GM12873 (cell line): ENCODE results near the gene RYR1.

ENCODE experiments used
- TF ChIP-seq, protein P1 (sequence below): IDR thresholded peaks from 2 replicates; pipeline ENCODE4 v1.5.1; 2012; ENCODE audit warnings: low read depth, mild to moderate bottlenecking, moderate library complexity, low read length, control low read depth; ENCODE audit not compliant: insufficient read depth; ENCODE audit errors: missing control alignments

The RYR1 gene

DNA sequence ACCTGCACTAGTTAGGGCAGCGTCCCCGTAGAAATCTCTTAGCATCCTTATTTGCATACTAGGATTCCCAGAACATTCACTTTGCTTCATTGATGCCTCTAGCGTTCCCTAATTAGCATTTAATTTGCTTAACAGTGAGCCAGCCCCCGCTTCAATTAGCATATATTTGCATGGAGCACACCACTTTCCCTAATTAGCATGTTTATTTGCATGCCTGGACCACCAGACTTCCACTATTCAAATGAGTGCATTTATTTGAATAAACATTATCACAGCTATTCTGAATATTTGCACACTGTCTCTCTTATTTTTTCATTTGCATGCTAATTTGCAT is 69.6 kb downstream of the RYR1 start:
- TF ChIP-seq, protein P1, sequence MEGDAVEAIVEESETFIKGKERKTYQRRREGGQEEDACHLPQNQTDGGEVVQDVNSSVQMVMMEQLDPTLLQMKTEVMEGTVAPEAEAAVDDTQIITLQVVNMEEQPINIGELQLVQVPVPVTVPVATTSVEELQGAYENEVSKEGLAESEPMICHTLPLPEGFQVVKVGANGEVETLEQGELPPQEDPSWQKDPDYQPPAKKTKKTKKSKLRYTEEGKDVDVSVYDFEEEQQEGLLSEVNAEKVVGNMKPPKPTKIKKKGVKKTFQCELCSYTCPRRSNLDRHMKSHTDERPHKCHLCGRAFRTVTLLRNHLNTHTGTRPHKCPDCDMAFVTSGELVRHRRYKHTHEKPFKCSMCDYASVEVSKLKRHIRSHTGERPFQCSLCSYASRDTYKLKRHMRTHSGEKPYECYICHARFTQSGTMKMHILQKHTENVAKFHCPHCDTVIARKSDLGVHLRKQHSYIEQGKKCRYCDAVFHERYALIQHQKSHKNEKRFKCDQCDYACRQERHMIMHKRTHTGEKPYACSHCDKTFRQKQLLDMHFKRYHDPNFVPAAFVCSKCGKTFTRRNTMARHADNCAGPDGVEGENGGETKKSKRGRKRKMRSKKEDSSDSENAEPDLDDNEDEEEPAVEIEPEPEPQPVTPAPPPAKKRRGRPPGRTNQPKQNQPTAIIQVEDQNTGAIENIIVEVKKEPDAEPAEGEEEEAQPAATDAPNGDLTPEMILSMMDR, result no peak

DNA sequence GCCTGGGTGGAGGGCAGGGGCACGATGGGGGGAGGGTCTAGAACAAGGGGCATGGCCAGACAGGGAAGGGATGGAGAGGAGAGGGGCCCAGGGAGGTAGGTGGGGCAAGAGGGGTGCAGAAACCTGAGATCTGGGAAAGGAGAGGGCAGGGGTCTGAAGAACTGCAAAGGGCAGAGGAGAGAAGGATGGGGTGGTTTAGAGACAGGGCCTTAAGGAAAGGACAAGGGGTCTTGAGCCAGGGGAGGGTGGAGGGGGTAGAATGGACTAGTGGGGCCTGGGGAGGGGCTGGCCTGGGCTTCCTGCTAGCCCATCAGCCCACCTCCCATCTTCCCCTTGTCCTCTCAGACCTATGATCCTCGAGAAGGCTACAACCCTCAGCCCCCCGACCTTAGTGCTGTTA is 72.5 kb downstream of the RYR1 start:
- TF ChIP-seq, protein P1, result no peak

DNA sequence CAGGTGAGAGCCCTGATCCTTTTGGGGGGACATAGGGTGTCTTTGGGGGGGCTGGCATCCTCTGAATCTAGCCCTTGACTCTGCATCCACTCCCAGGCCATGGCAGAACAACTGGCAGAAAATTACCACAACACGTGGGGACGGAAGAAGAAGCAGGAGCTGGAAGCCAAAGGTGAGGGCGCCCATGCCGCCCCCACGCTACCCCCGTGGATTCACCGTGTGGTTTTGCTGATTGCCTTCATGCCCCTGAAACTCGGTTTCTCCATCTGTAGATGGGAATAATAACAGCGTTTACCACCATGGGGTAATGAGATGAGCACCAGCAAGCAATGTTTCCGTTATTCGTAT is 72.9 kb downstream of the RYR1 start:
- TF ChIP-seq, protein P1, result no peak

DNA sequence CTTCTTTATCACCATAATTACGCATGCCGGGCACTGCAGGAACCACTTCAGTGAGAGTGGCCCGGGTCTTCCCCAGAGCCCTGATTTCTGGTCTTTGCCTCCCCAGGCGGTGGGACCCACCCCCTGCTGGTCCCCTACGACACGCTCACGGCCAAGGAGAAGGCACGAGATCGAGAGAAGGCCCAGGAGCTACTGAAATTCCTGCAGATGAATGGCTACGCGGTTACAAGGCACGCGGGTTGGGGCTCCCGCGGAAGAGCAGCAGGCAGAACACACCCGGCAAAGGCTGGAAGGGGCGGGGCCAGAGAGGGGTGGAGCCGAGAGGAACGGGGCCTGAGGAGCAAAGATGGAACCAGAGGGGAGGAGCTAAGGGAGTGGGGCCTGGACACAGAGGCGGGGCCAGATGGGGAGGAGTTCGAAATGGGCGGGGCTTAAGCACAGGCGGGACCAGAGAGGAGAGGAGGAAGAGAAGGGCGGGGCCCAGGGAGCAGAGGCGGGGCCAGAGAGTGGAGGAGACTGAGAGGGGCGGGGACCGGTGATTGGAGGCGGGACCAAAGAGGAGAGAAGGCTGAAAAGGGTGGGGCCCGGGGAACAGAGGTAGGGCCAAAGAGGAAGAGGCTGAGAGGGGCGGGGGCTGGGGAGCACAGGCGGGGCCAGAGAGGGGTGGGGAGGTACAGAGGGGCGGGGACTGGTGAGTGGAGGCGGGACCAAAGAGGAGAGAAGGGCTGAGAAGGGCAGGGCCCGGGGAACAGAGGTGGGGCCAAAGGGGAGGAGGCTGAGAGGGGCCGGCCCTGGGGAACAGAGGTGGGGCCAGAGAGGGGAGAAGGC is 73.4 kb downstream of the RYR1 start:
- TF ChIP-seq, protein P1, result no peak

DNA sequence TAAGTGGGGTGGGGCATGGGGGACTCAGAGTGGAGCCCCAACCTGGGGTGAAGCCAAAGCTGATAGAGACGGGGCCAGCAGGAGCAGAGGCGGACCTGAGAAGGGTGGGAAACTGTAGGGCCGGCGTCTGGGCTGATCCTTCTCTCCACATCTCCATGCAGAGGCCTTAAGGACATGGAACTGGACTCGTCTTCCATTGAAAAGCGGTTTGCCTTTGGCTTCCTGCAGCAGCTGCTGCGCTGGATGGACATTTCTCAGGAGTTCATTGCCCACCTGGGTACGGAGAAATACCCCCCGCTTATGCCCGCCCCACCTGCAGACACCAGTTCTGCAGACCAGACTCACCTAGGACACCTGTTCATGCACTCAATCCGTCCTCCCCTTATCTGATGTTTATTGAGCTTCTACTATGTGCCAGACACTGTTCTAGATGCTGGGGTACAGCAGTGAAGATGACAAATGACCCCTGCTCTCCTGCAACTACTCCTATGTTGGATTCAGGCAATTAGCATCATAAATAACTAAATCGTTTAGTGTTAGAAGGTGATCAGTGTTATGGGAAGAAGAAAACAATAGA is 74.1 kb downstream of the RYR1 start:
- TF ChIP-seq, protein P1, result no peak

DNA sequence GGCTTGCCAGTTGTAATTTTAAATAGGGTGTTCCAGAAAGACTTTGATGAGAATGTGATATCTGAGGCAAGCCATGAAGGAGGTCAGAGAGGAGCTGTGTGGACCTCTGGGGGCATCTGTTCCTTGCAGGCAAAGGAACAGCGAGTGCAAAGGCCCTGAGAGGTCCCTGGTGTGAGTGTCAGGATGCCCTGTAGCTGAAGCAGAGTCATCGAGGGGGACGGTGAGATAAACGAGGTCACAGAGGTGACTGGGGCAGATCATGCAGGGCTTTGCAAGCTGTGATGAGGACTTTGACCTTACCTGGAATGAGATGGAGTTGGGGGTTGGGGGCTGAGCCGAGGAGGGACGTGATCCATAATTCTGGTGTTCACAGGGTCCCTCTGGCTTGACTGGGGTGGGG is 75.0 kb downstream of the RYR1 start:
- TF ChIP-seq, protein P1, result no peak

DNA sequence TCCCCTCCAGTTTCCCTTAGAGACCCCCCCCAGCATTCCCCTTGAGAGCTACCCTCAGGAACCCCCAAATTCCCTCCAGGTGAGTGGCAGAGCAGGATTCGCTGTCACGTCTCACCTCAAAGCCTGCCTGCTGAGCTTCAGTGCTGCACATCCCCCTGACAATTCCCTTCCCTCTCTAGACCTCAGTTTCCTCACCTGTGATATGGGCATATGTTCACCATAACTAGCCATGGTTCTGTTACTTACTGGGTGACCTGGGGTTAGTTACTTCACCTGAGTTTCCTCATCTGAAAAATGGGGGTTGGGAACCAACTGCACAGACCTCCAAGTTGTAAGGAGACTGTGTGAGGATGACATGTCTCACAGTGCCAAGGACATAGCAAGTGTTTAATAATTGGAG is 75.5 kb downstream of the RYR1 start:
- TF ChIP-seq, protein P1, result no peak
